GM18519 (cell line): ENCODE measurements around the gene ARHGAP30.
A peak's percentile ranks its signal among the peaks of the same experiment; 100 is the strongest.
"Not testable (repeated sequence)": the region's sequence is repeated elsewhere in the genome, so short reads cannot be mapped to it uniquely, and the experiment has no call there.

Experiments
- ATAC-seq: cut with Tn5 transposase; IDR thresholded peaks from one replicate; pipeline ENCODE4 v1.9.1; 2021; ENCODE audit warnings: mild to moderate bottlenecking, moderate library complexity; ENCODE audit not compliant: unreplicated experiment, low FRiP score

The ARHGAP30 gene

GRCh38 chr1:161069731-161070270, at the start of gene ARHGAP30:
TSS of gene ARHGAP30 (minus strand) at chr1:161069891. CDS start at chr1:161069624, 267 bp downstream.
- ATAC-seq, result peak; percentile 70

GRCh38 chr1:161117759-161118581, 48.3 kb upstream of the ARHGAP30 start, which contains the start of the genes NIT1 and PFDN2:
TSS of gene NIT1 (plus strand) at chr1:161118105. CDS start at chr1:161118177, 72 bp downstream.
TSS of gene PFDN2 (minus strand) at chr1:161118037. CDS start at chr1:161118026, 11 bp downstream.
- ATAC-seq, result peak; percentile 46

GRCh38 chr1:161115961-161116360, 46.3 kb upstream of the ARHGAP30 start:
- ATAC-seq, result not testable (repeated sequence)

GRCh38 chr1:161115132-161115711, 45.5 kb upstream of the ARHGAP30 start:
- no peak for ATAC-seq

- no peak for ATAC-seq
These were observed 44.9 kb upstream of the ARHGAP30 start for GRCh38 chr1:161114556-161114955.

- ATAC-seq, result no peak
These were observed 44.2 kb upstream of the ARHGAP30 start for GRCh38 chr1:161113915-161114314.

- ATAC-seq, result no peak
These were observed 41.8 kb upstream of the ARHGAP30 start for GRCh38 chr1:161111527-161111926.

- no peak for ATAC-seq
These were observed 41.4 kb upstream of the ARHGAP30 start for GRCh38 chr1:161111117-161111516.

GRCh38 chr1:161106431-161106830, 36.7 kb upstream of the ARHGAP30 start:
- no peak for ATAC-seq

GRCh38 chr1:161100556-161100955, 30.9 kb upstream of the ARHGAP30 start:
- ATAC-seq, result no peak

GRCh38 chr1:161099090-161099802, 29.6 kb upstream of the ARHGAP30 start:
- ATAC-seq, result no peak

- peak; percentile 52 for ATAC-seq
These were observed 28.7 kb upstream of the ARHGAP30 start, which contains the start of gene KLHDC9 for GRCh38 chr1:161098210-161099068. TSS of gene KLHDC9 (plus strand) at chr1:161098361. CDS start at chr1:161098536, 175 bp downstream.

GRCh38 chr1:161096530-161096929, 26.8 kb upstream of the ARHGAP30 start:
- ATAC-seq, result no peak

GRCh38 chr1:161096015-161096414, 26.3 kb upstream of the ARHGAP30 start:
- no peak for ATAC-seq

GRCh38 chr1:161095230-161095629, 25.5 kb upstream of the ARHGAP30 start:
- no peak for ATAC-seq

GRCh38 chr1:161094481-161094880, 24.8 kb upstream of the ARHGAP30 start:
- no peak for ATAC-seq

GRCh38 chr1:161092621-161093028, 22.9 kb upstream of the ARHGAP30 start:
- no peak for ATAC-seq

- no peak for ATAC-seq
These were observed 22.3 kb upstream of the ARHGAP30 start for GRCh38 chr1:161091796-161092507.

GRCh38 chr1:161091093-161091492, 21.4 kb upstream of the ARHGAP30 start:
- no peak for ATAC-seq
